Gastrocnemius medialis (tissue), 4 donors: ENCODE measurements around the gene CAPN13. TPM values are rescaled to one million over a fixed set of nuclear protein-coding genes. Genes with fewer than 3 reads are reported as not detected.

Experiments used
- ATAC-seq, 2 donors: fragments of 150-250 bp; one replicate each; pipeline ENCODE4 v1.9.1; 2016
- DNase-seq, 2 donors: peaks; one replicate each; pipeline ENCODE4 v3.0.0-alpha.2; 2019
- H3K27ac ChIP-seq, 4 donors: fragments of 200-600 bp; sonication (generic); 1 replicate in 1 of 4; 2 replicates in 3 of 4; pipeline ENCODE4 v1.5.1; 2016 to 2018; ENCODE audit warnings: mild to moderate bottlenecking in 2 of 4, moderate library complexity in 1 of 4
- H3K27me3 ChIP-seq, 3 donors: fragments of 200-600 bp; sonication (generic) in 2 of 3; 1 replicate in 1 of 3; 2 replicates in 2 of 3; pipeline versions ENCODE4 v1.5.1 to v1.6.0; 2016 to 2019; ENCODE audit warnings: mild to moderate bottlenecking in 1 of 3, moderate library complexity in 1 of 3
- H3K36me3 ChIP-seq, 2 donors: fragments of 200-600 bp; sonication (generic) in 1 of 2; one replicate each; pipeline ENCODE4 v1.5.1; 2017 to 2018
- H3K4me1 ChIP-seq, 2 donors: fragments of 200-600 bp; sonication (generic) in 1 of 2; one replicate each; pipeline ENCODE4 v1.5.1; 2016 to 2017; ENCODE audit warnings: mild to moderate bottlenecking in 2 of 2
- H3K4me3 ChIP-seq, 4 donors: fragments of 200-600 bp; sonication (generic) in 3 of 4; 1 replicate in 1 of 4; 2 replicates in 3 of 4; pipeline ENCODE4 v1.5.1; 2016 to 2019; ENCODE audit warnings: mild to moderate bottlenecking in 2 of 4
- H3K9me3 ChIP-seq, 3 donors: fragments of 200-600 bp; sonication (generic) in 2 of 3; 1 replicate in 1 of 3; 2 replicates in 2 of 3; pipeline ENCODE4 v1.5.1; 2016 to 2019
- CTCF ChIP-seq, 5 experiments: fragments of 450-650 bp in 3 of 5; fragments of 200-600 bp in 2 of 5; sonication (generic) in 2 of 5; IDR thresholded peaks in 4 of 5; conservative IDR thresholded peaks in 1 of 5; 1 replicate in 4 of 5; 2 replicates in 1 of 5; pipeline ENCODE4 v1.5.1; 2016 to 2019; ENCODE audit warnings: antibody characterized with exemption in 5 of 5, mild to moderate bottlenecking in 3 of 5, moderate library complexity in 3 of 5
- POLR2A ChIP-seq, 2 donors: fragments of 450-650 bp; IDR thresholded peaks; one replicate each; pipeline ENCODE4 v1.6.1; 2017; ENCODE audit warnings: antibody characterized with exemption in 2 of 2, mild to moderate bottlenecking in 2 of 2, moderate library complexity in 2 of 2
- in situ Hi-C, 4 donors: fragments of 200-750 bp; cut with MboI; loops; one replicate each; pipeline versions ENCODE4 v1.15.0 to v1.8.0; 2017; ENCODE audit warnings: low sequenced_read_pairs in 4 of 4
- intact Hi-C: fragments of 100-400 bp; cut with DNase I; formaldehyde crosslinking; loops from one replicate; pipeline ENCODE4 v1.15.1; 2023; ENCODE audit warnings: low total_unique reads
- total RNA-seq, 4 donors: library from RNA; depleted of rRNA; stranded (reverse); fragments of >200 nt; gene quantifications; one replicate each; pipeline versions ENCODE4 v1.1.0 to v1.2.3, GENCODE V29; 2016

The CAPN13 gene
- total RNA-seq, 4 donors from 2014 or later, result 0.53 TPM; not detected in 3

- TF ChIP-seq POLR2A (IDR thresholded peaks at IDR 0.05) (no peak), CTCF (IDR thresholded peaks at IDR 0.05 in 4 of 5, conservative IDR thresholded peaks at IDR 0.05 in 1 of 5) (no peak)
- no peak overlapping the region for H3K4me3 ChIP-seq
- H3K4me1 ChIP-seq, result no peaks in the 10 kb centered on the region
- no peak for DNase-seq
- ATAC-seq, result no peak
- no peaks in the 10 kb centered on the region for H3K36me3 ChIP-seq
- intact Hi-C loops, result no loop called here
- H3K9me3 ChIP-seq, result no peaks in the 10 kb centered on the region
- H3K27me3 ChIP-seq, result no peaks in the 10 kb centered on the region
- H3K27ac ChIP-seq, result no peak overlapping the region
- in situ Hi-C loops, result no loop called here
Measured at GRCh38 chr2:30770816-30771576, 36.2 kb downstream of the CAPN13 start.

GRCh38 chr2:30769891-30770462, 37.3 kb downstream of the CAPN13 start:
- no peak overlapping the region for H3K4me3 ChIP-seq
- DNase-seq (no peak), ATAC-seq (no peak)
- no peaks in the 10 kb centered on the region for H3K27me3 ChIP-seq
- H3K36me3 ChIP-seq, result no peaks in the 10 kb centered on the region
- H3K9me3 ChIP-seq, result no peaks in the 10 kb centered on the region
- no peak overlapping the region for H3K27ac ChIP-seq
- no peak for TF ChIP-seq CTCF (IDR thresholded peaks at IDR 0.05 in 4 of 5, conservative IDR thresholded peaks at IDR 0.05 in 1 of 5)
- no peak for TF ChIP-seq POLR2A (IDR thresholded peaks at IDR 0.05)
- no peaks in the 10 kb centered on the region for H3K4me1 ChIP-seq
- intact Hi-C loops, result no loop called here
- in situ Hi-C loops, result no loop called here

GRCh38 chr2:30769481-30769780, 37.8 kb downstream of the CAPN13 start:
- DNase-seq, result no peak
- H3K9me3 ChIP-seq, result no peaks in the 10 kb centered on the region
- in situ Hi-C loops, result no loop called here
- no peak for TF ChIP-seq CTCF (IDR thresholded peaks at IDR 0.05 in 4 of 5, conservative IDR thresholded peaks at IDR 0.05 in 1 of 5)
- no peak for TF ChIP-seq POLR2A (IDR thresholded peaks at IDR 0.05)
- no peak for ATAC-seq
- intact Hi-C loops, result no loop called here
- H3K27me3 ChIP-seq, result no peaks in the 10 kb centered on the region
- no peak overlapping the region for H3K4me3 ChIP-seq
- no peaks in the 10 kb centered on the region for H3K36me3 ChIP-seq
- H3K27ac ChIP-seq, result no peak overlapping the region
- no peaks in the 10 kb centered on the region for H3K4me1 ChIP-seq

GRCh38 chr2:30768708-30769480, 38.4 kb downstream of the CAPN13 start:
- Histone ChIP-seq H3K9me3 (no peaks in the 10 kb centered on the region), H3K36me3 (no peaks in the 10 kb centered on the region), H3K27ac (no peak overlapping the region), H3K4me1 (no peaks in the 10 kb centered on the region), H3K4me3 (no peak overlapping the region), H3K27me3 (no peaks in the 10 kb centered on the region)
- in situ Hi-C loops (no loop called here), intact Hi-C loops (no loop called here)
- TF ChIP-seq CTCF (IDR thresholded peaks at IDR 0.05 in 4 of 5, conservative IDR thresholded peaks at IDR 0.05 in 1 of 5) (no peak), POLR2A (IDR thresholded peaks at IDR 0.05) (no peak)
- DNase-seq (no peak), ATAC-seq (no peak)
